Calu3 (cell line): ENCODE results near the gene SCML1. TPM values are rescaled to one million over a fixed set of nuclear protein-coding genes. Genes with fewer than 3 reads are reported as not detected.

Experiments used
- BruUV-seq: library from RNA; stranded (reverse); fragments of 400-500 nt; replicated peaks from 2 replicates; lab custom pipeline; 2021; lab: Mats Ljungman, UMichigan
- CTCF ChIA-PET: fragments of 300-600 bp; sonication (Branson Sonifier 250); formaldehyde crosslinking; loops from one replicate; lab custom pipeline; 2022; ENCODE audit warnings: antibody characterized with exemption; lab: Charles Lee
- DNase-seq: peaks from one replicate; pipeline ENCODE4 v3.0.0; 2022
- H3K27ac Mint-ChIP-seq: one replicate; pipeline ENCODE4 v1.8.0; 2022; ENCODE audit warnings: mixed read lengths; ENCODE audit not compliant: unreplicated experiment
- H3K27me3 Mint-ChIP-seq: one replicate; pipeline ENCODE4 v1.8.0; 2022; ENCODE audit warnings: mixed read lengths; ENCODE audit not compliant: unreplicated experiment
- H3K36me3 Mint-ChIP-seq: one replicate; pipeline ENCODE4 v1.8.0; 2022; ENCODE audit warnings: mild to moderate bottlenecking, moderate library complexity, mixed read lengths; ENCODE audit not compliant: insufficient read depth, unreplicated experiment
- H3K4me1 Mint-ChIP-seq: one replicate; pipeline ENCODE4 v1.8.0; 2022; ENCODE audit warnings: mild to moderate bottlenecking, low read depth, mixed read lengths; ENCODE audit not compliant: unreplicated experiment
- H3K4me3 Mint-ChIP-seq: one replicate; pipeline ENCODE4 v1.8.0; 2022; ENCODE audit warnings: mild to moderate bottlenecking, low read depth, moderate library complexity, mixed read lengths; ENCODE audit not compliant: unreplicated experiment
- H3K9me3 Mint-ChIP-seq: one replicate; pipeline ENCODE4 v1.8.0; 2022; ENCODE audit warnings: low read depth, mixed read lengths; ENCODE audit not compliant: unreplicated experiment
- CTCF ChIP-seq: fragments of 200-600 bp; IDR thresholded peaks from one replicate; pipeline ENCODE4 v1.8.0; 2022; ENCODE audit warnings: antibody characterized with exemption; ENCODE audit not compliant: unreplicated experiment
- intact Hi-C: fragments of 100-400 bp; cut with micrococcal nuclease; formaldehyde crosslinking; loops from one replicate; pipeline ENCODE4 v1.10.0; 2022; ENCODE audit not compliant: unreplicated experiment
- total RNA-seq: library from RNA; stranded (reverse); gene quantifications from 2 replicates; pipeline ENCODE4 v1.2.3, GENCODE V29; 2022

The SCML1 gene
- total RNA-seq, 1 experiment from 2014 or later: 14.4 TPM

- H3K4me3 Mint-ChIP-seq: no peak overlapping the region
- H3K9me3 Mint-ChIP-seq: no peaks in the 10 kb centered on the region
- H3K27ac Mint-ChIP-seq: no peak overlapping the region
- CTCF ChIA-PET: no interaction called here
- H3K27me3 Mint-ChIP-seq: no peaks in the 10 kb centered on the region
- no peak for TF ChIP-seq CTCF
- H3K4me1 Mint-ChIP-seq: no peaks in the 10 kb centered on the region
- no peak for DNase-seq
- no peaks in the 10 kb centered on the region for H3K36me3 Mint-ChIP-seq
- intact Hi-C loops: no loop called here
- BruUV-seq: no TSS peak
Observed at GRCh38 chrX:17767734-17768133, 30.4 kb downstream of the SCML1 start.

GRCh38 chrX:17768997-17769396 is 31.7 kb downstream of the SCML1 start:
- intact Hi-C loops: no loop called here
- BruUV-seq: no TSS peak
- TF ChIP-seq CTCF: no peak
- H3K4me3 Mint-ChIP-seq: no peak overlapping the region
- DNase-seq: no peak
- CTCF ChIA-PET: interaction anchor here (0.7 kb wide), 1 partner anchor 79 kb away, joined by 3 read pairs; no protein-coding TSS in a partner anchor
- no peaks in the 10 kb centered on the region for H3K27me3 Mint-ChIP-seq
- no peaks in the 10 kb centered on the region for H3K9me3 Mint-ChIP-seq
- H3K27ac Mint-ChIP-seq: no peak overlapping the region
- H3K36me3 Mint-ChIP-seq: no peaks in the 10 kb centered on the region
- no peaks in the 10 kb centered on the region for H3K4me1 Mint-ChIP-seq

GRCh38 chrX:17769701-17770269 is 32.5 kb downstream of the SCML1 start:
- intact Hi-C loops: no loop called here
- no peaks in the 10 kb centered on the region for H3K36me3 Mint-ChIP-seq
- DNase-seq: no peak
- CTCF ChIA-PET: no interaction called here
- H3K9me3 Mint-ChIP-seq: no peaks in the 10 kb centered on the region
- H3K4me1 Mint-ChIP-seq: no peaks in the 10 kb centered on the region
- no TSS peak for BruUV-seq
- H3K27me3 Mint-ChIP-seq: no peaks in the 10 kb centered on the region
- no peak overlapping the region for H3K4me3 Mint-ChIP-seq
- TF ChIP-seq CTCF: no peak
- no peak overlapping the region for H3K27ac Mint-ChIP-seq

GRCh38 chrX:17773221-17773876 is 36.1 kb downstream of the SCML1 start:
- Mint-ChIP-seq H3K36me3 (no peaks in the 10 kb centered on the region), H3K27ac (no peak overlapping the region), H3K9me3 (no peaks in the 10 kb centered on the region), H3K27me3 (peaks cover 16% of the 10 kb centered on the region), H3K4me3 (no peak overlapping the region), H3K4me1 (no peaks in the 10 kb centered on the region)
- intact Hi-C loops: no loop called here
- CTCF ChIA-PET: no interaction called here
- no TSS peak for BruUV-seq
- DNase-seq: no peak
- no peak for TF ChIP-seq CTCF
